Measurements from ENCODE around the gene MAP2K1.

The MAP2K1 gene

GRCh38 chr15:66480267-66480666 lies 93.6 kb downstream of the MAP2K1 start:
- no peak for TF ChIP-seq POLR2AphosphoS5 (IDR thresholded peaks at IDR 0.05; ENCODE audit: low read depth)
- TF ChIP-seq, protein P1, sequence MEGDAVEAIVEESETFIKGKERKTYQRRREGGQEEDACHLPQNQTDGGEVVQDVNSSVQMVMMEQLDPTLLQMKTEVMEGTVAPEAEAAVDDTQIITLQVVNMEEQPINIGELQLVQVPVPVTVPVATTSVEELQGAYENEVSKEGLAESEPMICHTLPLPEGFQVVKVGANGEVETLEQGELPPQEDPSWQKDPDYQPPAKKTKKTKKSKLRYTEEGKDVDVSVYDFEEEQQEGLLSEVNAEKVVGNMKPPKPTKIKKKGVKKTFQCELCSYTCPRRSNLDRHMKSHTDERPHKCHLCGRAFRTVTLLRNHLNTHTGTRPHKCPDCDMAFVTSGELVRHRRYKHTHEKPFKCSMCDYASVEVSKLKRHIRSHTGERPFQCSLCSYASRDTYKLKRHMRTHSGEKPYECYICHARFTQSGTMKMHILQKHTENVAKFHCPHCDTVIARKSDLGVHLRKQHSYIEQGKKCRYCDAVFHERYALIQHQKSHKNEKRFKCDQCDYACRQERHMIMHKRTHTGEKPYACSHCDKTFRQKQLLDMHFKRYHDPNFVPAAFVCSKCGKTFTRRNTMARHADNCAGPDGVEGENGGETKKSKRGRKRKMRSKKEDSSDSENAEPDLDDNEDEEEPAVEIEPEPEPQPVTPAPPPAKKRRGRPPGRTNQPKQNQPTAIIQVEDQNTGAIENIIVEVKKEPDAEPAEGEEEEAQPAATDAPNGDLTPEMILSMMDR (IDR thresholded peaks at IDR 0.05; ENCODE audit: insufficient read depth, low read length) = no peak
- TF ChIP-seq, protein P2, sequence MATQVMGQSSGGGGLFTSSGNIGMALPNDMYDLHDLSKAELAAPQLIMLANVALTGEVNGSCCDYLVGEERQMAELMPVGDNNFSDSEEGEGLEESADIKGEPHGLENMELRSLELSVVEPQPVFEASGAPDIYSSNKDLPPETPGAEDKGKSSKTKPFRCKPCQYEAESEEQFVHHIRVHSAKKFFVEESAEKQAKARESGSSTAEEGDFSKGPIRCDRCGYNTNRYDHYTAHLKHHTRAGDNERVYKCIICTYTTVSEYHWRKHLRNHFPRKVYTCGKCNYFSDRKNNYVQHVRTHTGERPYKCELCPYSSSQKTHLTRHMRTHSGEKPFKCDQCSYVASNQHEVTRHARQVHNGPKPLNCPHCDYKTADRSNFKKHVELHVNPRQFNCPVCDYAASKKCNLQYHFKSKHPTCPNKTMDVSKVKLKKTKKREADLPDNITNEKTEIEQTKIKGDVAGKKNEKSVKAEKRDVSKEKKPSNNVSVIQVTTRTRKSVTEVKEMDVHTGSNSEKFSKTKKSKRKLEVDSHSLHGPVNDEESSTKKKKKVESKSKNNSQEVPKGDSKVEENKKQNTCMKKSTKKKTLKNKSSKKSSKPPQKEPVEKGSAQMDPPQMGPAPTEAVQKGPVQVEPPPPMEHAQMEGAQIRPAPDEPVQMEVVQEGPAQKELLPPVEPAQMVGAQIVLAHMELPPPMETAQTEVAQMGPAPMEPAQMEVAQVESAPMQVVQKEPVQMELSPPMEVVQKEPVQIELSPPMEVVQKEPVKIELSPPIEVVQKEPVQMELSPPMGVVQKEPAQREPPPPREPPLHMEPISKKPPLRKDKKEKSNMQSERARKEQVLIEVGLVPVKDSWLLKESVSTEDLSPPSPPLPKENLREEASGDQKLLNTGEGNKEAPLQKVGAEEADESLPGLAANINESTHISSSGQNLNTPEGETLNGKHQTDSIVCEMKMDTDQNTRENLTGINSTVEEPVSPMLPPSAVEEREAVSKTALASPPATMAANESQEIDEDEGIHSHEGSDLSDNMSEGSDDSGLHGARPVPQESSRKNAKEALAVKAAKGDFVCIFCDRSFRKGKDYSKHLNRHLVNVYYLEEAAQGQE (IDR thresholded peaks at IDR 0.05; ENCODE audit: insufficient replicate concordance, low read depth) = no peak
- no peak for TF ChIP-seq SPI1 (IDR thresholded peaks at IDR 0.05; ENCODE audit: borderline replicate concordance, low read depth)
- TF ChIP-seq GABPA (IDR thresholded peaks at IDR 0.05; ENCODE audit: low read depth) = no peak
- no peak overlapping the region for H3K27ac ChIP-seq (replicated peaks)
- no peaks in the 10 kb centered on the region for H3K27me3 ChIP-seq (ENCODE audit: insufficient read depth, poor library complexity, severe bottlenecking)
- DNase-seq (ENCODE audit: low read depth in 1 of 2, low spot score in 1 of 2) = no peak
- no peak overlapping the region for H3K4me3 ChIP-seq (replicated peaks; ENCODE audit: insufficient read depth, low read length)

GRCh38 chr15:66481107-66481856 lies 94.6 kb downstream of the MAP2K1 start:
- Histone ChIP-seq H3K27ac (replicated peaks) (no peak overlapping the region), H3K27me3 (ENCODE audit: insufficient read depth, poor library complexity, severe bottlenecking) (no peaks in the 10 kb centered on the region), H3K4me3 (replicated peaks; ENCODE audit: insufficient read depth, low read length) (no peak overlapping the region)
- no peak for DNase-seq (ENCODE audit: low read depth in 1 of 2, low spot score in 1 of 2)
- TF ChIP-seq, protein P2 (IDR thresholded peaks at IDR 0.05; ENCODE audit: insufficient replicate concordance, low read depth) = no peak
- TF ChIP-seq POLR2AphosphoS5 (IDR thresholded peaks at IDR 0.05; ENCODE audit: low read depth) = no peak
- TF ChIP-seq GABPA (IDR thresholded peaks at IDR 0.05; ENCODE audit: low read depth) = no peak

DNA sequence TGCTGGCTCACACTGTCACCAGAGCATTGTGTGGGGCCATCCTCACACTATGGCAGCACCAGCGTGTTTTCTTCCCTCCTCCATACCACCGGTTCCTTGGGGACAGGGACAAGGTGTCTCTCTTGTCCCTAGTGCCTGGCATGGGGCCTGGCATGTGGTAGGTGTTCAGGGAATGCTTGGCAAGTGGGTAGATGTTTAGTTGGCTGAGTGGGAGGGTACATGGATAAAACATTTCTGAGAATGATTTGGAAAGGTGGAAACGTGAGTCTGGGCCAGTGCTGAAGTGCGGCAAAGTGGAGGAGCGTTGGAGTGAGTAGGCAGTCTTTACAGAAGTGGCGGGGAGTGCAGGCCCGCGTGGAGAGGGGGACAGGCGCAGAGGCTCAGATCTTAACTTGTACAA lies 95.8 kb downstream of the MAP2K1 start:
- no peak for DNase-seq (ENCODE audit: low read depth in 1 of 2, low spot score in 1 of 2)
- Histone ChIP-seq H3K4me3 (replicated peaks; ENCODE audit: insufficient read depth, low read length) (no peak overlapping the region), H3K27me3 (ENCODE audit: insufficient read depth, poor library complexity, severe bottlenecking) (no peaks in the 10 kb centered on the region), H3K27ac (replicated peaks) (no peak overlapping the region)
- TF ChIP-seq SPI1 (IDR thresholded peaks at IDR 0.05; ENCODE audit: borderline replicate concordance, low read depth) (no peak), GABPA (IDR thresholded peaks at IDR 0.05; ENCODE audit: low read depth) (no peak), POLR2AphosphoS5 (IDR thresholded peaks at IDR 0.05; ENCODE audit: low read depth) (no peak)
- TF ChIP-seq, protein P2 (IDR thresholded peaks at IDR 0.05; ENCODE audit: insufficient replicate concordance, low read depth) = no peak
- TF ChIP-seq, protein P1 (IDR thresholded peaks at IDR 0.05; ENCODE audit: insufficient read depth, low read length) = no peak

Measured in HL-60 (cell line).